ENCODE measurements around the gene ZNF385B. TPM values are rescaled to one million over a fixed set of nuclear protein-coding genes. Genes with fewer than 3 reads are reported as not detected.

The ZNF385B gene
- total and polyA plus RNA-seq, 5 donors from 2014 or later: not detected

Other genes with a start within 250 kb of the ZNF385B start
- 19.3 TPM for gene CWC22, start 145.7 kb upstream of the ZNF385B start, total RNA-seq
- gene CWC22, start 145.7 kb upstream of the ZNF385B start, polyA plus RNA-seq: 10 to 100 TPM; 25.8 to 32.1 (median 29.6) TPM